HG03159 (cell line): ENCODE measurements around the gene PTPRR.
"Not testable (repeated sequence)": the region's sequence is repeated elsewhere in the genome, so short reads cannot be mapped to it uniquely, and the experiment has no call there.

Experiments
- ATAC-seq: cut with Tn5 transposase; IDR thresholded peaks from one replicate; pipeline ENCODE4 v1.9.1; 2021; ENCODE audit warnings: mild to moderate bottlenecking, moderate library complexity; ENCODE audit not compliant: unreplicated experiment

Gene PTPRR

DNA sequence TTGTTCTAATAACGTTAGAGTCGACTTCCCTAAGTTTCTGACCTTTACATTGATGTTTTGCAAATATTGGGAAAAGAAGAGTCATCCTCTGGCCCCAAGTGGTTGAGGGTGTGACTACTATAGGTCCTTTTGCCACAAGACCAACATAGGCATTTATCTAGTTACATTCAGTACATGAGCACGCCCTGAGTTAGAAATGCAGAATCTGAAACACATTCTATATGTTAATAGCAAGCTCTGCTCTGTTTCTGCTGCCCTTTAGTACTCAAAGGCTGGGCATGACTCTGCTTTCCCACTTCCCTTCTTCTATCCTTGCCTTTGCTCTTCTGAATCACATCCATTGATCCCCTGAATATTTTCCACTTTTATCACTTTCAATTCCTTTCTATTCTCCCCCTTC is 168.2 kb downstream of the PTPRR start:
- no peak for ATAC-seq

- ATAC-seq, result no peak
These were observed 170.6 kb downstream of the PTPRR start for GRCh38 chr12:70749931-70750330.

DNA sequence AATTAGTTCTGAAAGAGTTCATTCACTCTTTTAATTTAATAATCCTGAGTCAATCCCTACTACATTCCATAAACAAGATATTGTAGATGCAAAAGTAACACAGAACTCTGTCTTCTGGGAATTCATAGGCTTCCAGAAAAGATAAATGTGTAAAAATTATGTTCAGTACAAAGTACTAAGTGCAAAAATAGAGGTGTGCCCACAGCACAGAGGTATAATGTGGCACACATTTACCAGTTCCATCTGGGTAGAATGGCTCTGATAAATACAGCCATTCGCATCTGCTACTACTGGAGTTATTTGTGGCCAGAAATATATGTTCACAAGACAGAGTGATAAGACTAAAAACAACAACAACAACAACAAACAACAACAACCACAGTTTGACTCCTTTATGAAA is 171.7 kb downstream of the PTPRR start:
- no peak for ATAC-seq

- no peak for ATAC-seq
These were observed 172.9 kb downstream of the PTPRR start for GRCh38 chr12:70747445-70748260.

GRCh38 chr12:70745048-70745447 is 175.5 kb downstream of the PTPRR start:
- ATAC-seq, result no peak

DNA sequence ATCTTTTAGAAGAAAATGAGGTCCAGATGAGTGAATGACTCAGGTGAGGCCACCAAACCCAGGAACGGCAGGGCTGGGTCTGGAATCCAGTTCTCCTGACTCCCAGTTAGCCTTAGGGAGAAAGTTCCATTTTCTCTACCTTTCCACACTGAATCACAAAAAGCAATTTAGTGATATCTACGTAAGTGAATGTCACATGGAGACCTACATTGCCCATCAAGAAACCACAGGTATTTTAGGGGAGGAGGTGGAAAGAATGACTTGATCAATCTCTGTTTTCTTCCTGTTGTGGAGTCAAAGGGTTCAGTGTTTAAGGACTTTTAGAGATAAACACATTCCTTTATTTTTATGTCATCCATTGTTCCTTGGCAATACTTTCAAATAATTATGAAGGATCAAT is 176.4 kb downstream of the PTPRR start:
- no peak for ATAC-seq

DNA sequence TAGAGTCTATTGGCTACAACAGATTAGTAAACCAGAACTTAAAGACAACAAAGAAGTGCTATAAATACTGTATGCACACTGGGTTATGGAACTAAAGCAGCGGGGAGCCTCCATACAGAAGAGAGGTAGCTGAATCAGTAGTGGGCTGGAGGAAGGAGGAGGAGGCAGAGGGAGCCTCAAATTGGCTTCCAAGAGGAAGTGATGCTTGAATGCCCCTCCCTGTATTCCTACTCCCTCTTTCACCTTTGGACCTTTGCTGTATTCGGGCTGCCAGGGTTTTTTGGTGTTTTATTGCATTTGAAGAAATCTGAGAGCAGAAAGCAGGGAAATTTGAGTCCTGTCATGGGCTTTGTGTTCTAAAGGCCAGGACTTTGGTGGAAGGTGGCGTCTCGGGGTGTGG is 179.3 kb downstream of the PTPRR start:
- no peak for ATAC-seq

GRCh38 chr12:70739756-70740155 is 180.8 kb downstream of the PTPRR start:
- no peak for ATAC-seq

DNA sequence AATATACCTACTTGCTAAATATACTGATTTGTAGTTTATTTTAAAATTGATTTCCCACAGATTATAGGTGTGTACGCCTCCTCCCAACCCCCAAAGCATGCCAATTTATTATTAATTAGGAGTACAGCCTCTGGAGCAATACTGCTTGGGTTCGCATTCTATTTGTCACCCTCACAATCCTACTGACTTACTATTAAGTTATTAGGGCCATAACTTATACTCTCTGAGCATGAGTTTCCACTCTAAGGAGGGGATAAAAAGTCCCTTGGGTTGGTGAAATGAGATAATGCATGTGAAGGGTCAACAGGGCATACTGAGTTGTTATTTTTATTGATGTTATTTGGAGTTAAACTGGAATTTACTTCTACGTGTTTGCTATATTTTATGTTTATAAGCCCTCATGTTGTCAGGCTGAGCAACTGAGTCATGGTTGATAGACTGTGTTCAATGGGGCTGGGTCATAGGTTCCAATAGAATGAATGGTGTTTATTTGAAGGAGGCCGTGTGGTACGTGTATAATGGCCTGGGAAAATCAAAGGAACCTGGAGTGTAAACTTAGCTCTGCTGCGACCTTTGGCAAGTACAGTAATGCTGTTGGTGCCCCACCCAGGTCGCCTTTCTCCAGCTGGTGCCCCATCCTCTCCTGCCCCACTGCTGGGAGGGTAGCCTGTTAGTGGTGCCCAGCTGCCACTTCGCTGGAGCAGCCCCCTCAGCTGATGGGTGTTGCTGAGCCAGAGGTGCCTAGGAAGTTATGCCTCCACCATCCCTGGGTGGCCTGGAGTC is 184.0 kb downstream of the PTPRR start:
- ATAC-seq, result no peak

DNA sequence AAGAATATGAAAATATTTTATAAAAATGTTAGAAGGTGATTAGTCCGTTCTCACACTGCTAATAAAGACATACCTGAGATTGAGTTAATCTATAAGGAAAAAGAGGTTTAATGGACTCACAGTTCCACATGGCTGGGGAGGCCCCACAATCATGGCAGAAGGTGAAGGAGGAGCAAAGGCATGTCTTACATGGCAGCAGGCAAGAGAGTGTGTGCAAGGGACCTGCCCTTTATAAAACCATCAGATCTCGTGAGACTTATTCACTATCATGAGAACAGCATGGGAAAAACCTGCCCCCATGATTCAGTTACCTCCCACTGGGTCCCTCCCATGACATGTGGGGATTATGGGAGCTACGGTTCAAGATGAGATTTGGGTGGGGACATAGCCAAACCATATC is 185.3 kb downstream of the PTPRR start:
- not testable (repeated sequence) for ATAC-seq

- peak; percentile 89 for ATAC-seq
These were observed 187.2 kb downstream of the PTPRR start for GRCh38 chr12:70733385-70733784.

- ATAC-seq, result no peak
These were observed 188.3 kb downstream of the PTPRR start for GRCh38 chr12:70732287-70732686.

DNA sequence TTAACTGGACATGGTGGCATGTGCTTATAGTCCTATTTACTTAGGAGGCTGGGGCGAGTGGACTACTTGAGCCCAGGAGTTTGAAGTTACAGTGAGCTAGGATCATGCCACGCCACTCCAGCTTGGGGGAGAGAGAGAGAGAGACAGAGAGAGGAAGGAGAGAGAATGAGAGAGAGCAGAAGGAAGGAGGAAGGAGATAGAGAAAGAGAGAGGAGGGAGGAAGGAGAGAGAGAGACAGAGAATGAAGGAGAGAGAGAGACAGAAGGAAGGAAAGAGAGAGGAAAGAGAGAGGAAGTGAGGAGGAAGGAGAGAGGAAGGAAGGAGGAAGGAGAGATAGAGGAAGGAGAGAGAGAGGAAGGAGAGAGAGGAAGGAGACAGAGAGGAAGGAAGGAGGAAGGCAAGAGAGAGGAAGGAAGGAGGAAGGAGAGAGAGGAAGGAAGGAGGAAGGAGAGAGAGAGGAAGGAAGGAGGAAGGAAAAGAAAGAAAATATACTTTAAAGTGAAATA is 189.8 kb downstream of the PTPRR start:
- ATAC-seq, result no peak

- ATAC-seq, result no peak
These were observed 196.1 kb downstream of the PTPRR start for GRCh38 chr12:70724444-70724843.

- peak; percentile 43 for ATAC-seq
These were observed 197.8 kb downstream of the PTPRR start for GRCh38 chr12:70722584-70723343.

GRCh38 chr12:70721656-70722357 is 198.7 kb downstream of the PTPRR start:
- ATAC-seq, result no peak

GRCh38 chr12:70721216-70721615 is 199.3 kb downstream of the PTPRR start:
- no peak for ATAC-seq

GRCh38 chr12:70719672-70720420 is 200.7 kb downstream of the PTPRR start:
- ATAC-seq, result peak; percentile 66

DNA sequence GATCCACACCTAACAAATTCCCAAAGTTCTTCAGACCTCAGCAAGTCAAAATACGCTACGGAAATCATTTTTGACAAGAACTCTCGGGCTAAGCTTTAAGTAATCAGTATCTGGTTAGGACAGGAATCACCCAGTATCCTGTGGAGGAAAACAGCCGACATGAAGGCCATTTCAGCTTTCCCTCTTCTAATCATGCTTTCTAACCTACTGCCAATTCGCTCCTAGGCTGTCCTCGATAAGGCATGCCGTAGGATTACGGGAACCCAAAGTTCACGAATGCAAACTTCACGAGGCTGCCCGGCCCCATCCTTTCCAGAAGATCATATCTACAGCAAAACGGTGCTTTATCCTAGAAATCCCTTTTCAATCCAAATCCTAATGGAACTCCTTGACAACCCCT is 201.5 kb downstream of the PTPRR start:
- no peak for ATAC-seq

- no peak for ATAC-seq
These were observed 208.7 kb downstream of the PTPRR start for GRCh38 chr12:70711831-70712230.
